Measurements from ENCODE around the gene TMEM11. TPM values are rescaled to one million over a fixed set of nuclear protein-coding genes. Genes with fewer than 3 reads are reported as not detected.
"Not testable (repeated sequence)": the region's sequence is repeated elsewhere in the genome, so short reads cannot be mapped to it uniquely, and the experiment has no call there.

Gene TMEM11
- total and polyA plus RNA-seq, 2 of the 4 experiments (the other 2 are of a cell fraction) = 19.9 to 44.7 TPM

- POLR2A ChIA-PET (ENCODE audit: unreplicated experiment) = no interaction called here
- no peak for DNase-seq
- Histone ChIP-seq H3K27me3 (ENCODE audit: control insufficient read depth, insufficient read depth, low read length) (no peaks in the 10 kb centered on the region), H3K4me1 (ENCODE audit: control insufficient read depth, insufficient read depth, low read length) (no peaks in the 10 kb centered on the region), H3K18ac (ENCODE audit: low read depth, low read length) (no peak overlapping the region), H3K4ac (ENCODE audit: low read depth, low read length) (no peak overlapping the region), H4K5ac (ENCODE audit: low read depth, low read length) (no peak overlapping the region), H3K14ac (replicated peaks; ENCODE audit: low read depth, low read length) (no peak overlapping the region), H3K56ac (ENCODE audit: extremely low read depth, insufficient read depth, low read length) (no peak overlapping the region), H2BK20ac (ENCODE audit: low read depth, low read length) (no peak overlapping the region), H3K4me2 (ENCODE audit: low read depth, low read length) (no peak overlapping the region), H3K4me3 (ENCODE audit: insufficient read depth, low read depth, low read length) (no peak overlapping the region), H3K79me1 (ENCODE audit: low read depth in 1 of 2, low read length in 2 of 2) (no peaks in the 10 kb centered on the region; a peak in 1 of 4 replicates), H2BK120ac (ENCODE audit: low read depth, low read length) (no peak overlapping the region), H3K23ac (ENCODE audit: low read depth, low read length) (no peak overlapping the region), H3K27ac (ENCODE audit: insufficient read depth, low read length) (no peak overlapping the region), H3K9me1 (ENCODE audit: insufficient read depth, low read length) (peaks cover 4% of the 10 kb centered on the region; the same call in 1 of the 2 replicates), H4K8ac (ENCODE audit: low read depth in 2 of 2, low read length in 2 of 2) (no peak overlapping the region), H4K20me1 (ENCODE audit: insufficient read depth, low read length) (no peaks in the 10 kb centered on the region), H3K9me3 (ENCODE audit: control insufficient read depth, insufficient read depth, low read length) (peaks cover 3% of the 10 kb centered on the region; the same call in 1 of the 2 replicates), H3K36me3 (ENCODE audit: control insufficient read depth, insufficient read depth, low read length) (no peaks in the 10 kb centered on the region), H2BK15ac (ENCODE audit: low read depth, low read length) (no peak overlapping the region), H2BK5ac (ENCODE audit: low read depth, low read length, poor library complexity, severe bottlenecking) (no peak overlapping the region), H2AK5ac (ENCODE audit: low read depth, low read length) (no peak overlapping the region), H2AK9ac (replicated peaks; ENCODE audit: low read depth, low read length, poor library complexity) (no peak overlapping the region), H3K9ac (ENCODE audit: low read depth, low read length) (no peak overlapping the region), H4K91ac (ENCODE audit: insufficient read depth, low read depth, low read length) (no peak overlapping the region), H2AFZ (replicated peaks; ENCODE audit: low read length, poor library complexity) (no peak overlapping the region)
- CTCF ChIA-PET = no interaction called here
- ATAC-seq (ENCODE audit: low read depth) = no peak
- no peak for TF ChIP-seq RCOR1 (IDR thresholded peaks at IDR 0.05; ENCODE audit: insufficient replicate concordance, low read length)
- 80% methylated on average over 1 of the region's 4 CpGs; no CpG with 5 or more reads in 1 of the 2 experiments for WGBS, 2 experiments (ENCODE audit: extremely low coverage in 2 of 2, insufficient read length in 1 of 2)
- dilution Hi-C loops (cut with HindIII; ENCODE audit: low sequenced_read_pairs, unreplicated experiment) = no loop called here
- no TSS peak for BruUV-seq (replicated peaks)
- in situ Hi-C loops (cut with MboI; ENCODE audit: low sequenced_read_pairs) = no loop called here
- intact Hi-C loops (cut with micrococcal nuclease) = no loop called here
Measured at GRCh38 chr17:21228111-21228510, 14.2 kb upstream of the TMEM11 start.

- H4K91ac ChIP-seq (ENCODE audit: insufficient read depth, low read depth, low read length); H3K23ac ChIP-seq (ENCODE audit: low read depth, low read length); H2AK5ac ChIP-seq (ENCODE audit: low read depth, low read length); intact Hi-C loops (cut with micrococcal nuclease); H2BK15ac ChIP-seq (ENCODE audit: low read depth, low read length); H3K27ac ChIP-seq (ENCODE audit: insufficient read depth, low read length); H4K8ac ChIP-seq (ENCODE audit: low read depth in 2 of 2, low read length in 2 of 2); POLR2A ChIA-PET (ENCODE audit: unreplicated experiment); H3K36me3 ChIP-seq (ENCODE audit: control insufficient read depth, insufficient read depth, low read length); H3K79me1 ChIP-seq (ENCODE audit: low read depth in 1 of 2, low read length in 2 of 2); H3K9me1 ChIP-seq (ENCODE audit: insufficient read depth, low read length); H3K27me3 ChIP-seq (ENCODE audit: control insufficient read depth, insufficient read depth, low read length); H2BK120ac ChIP-seq (ENCODE audit: low read depth, low read length); DNase-seq; H3K4me2 ChIP-seq (ENCODE audit: low read depth, low read length); in situ Hi-C loops (cut with MboI; ENCODE audit: low sequenced_read_pairs); H2AK9ac ChIP-seq (replicated peaks; ENCODE audit: low read depth, low read length, poor library complexity); H3K9me3 ChIP-seq (ENCODE audit: control insufficient read depth, insufficient read depth, low read length); H3K4me1 ChIP-seq (ENCODE audit: control insufficient read depth, insufficient read depth, low read length); H4K5ac ChIP-seq (ENCODE audit: low read depth, low read length); BruUV-seq (replicated peaks); CTCF ChIA-PET; H3K18ac ChIP-seq (ENCODE audit: low read depth, low read length); H2BK5ac ChIP-seq (ENCODE audit: low read depth, low read length, poor library complexity, severe bottlenecking); H3K4me3 ChIP-seq (ENCODE audit: insufficient read depth, low read depth, low read length); H3K4ac ChIP-seq (ENCODE audit: low read depth, low read length); H3K9ac ChIP-seq (ENCODE audit: low read depth, low read length); H3K56ac ChIP-seq (ENCODE audit: extremely low read depth, insufficient read depth, low read length); ATAC-seq (ENCODE audit: low read depth); H4K20me1 ChIP-seq (ENCODE audit: insufficient read depth, low read length); H3K14ac ChIP-seq (replicated peaks; ENCODE audit: low read depth, low read length); H2BK20ac ChIP-seq (ENCODE audit: low read depth, low read length); dilution Hi-C loops (cut with HindIII; ENCODE audit: low sequenced_read_pairs, unreplicated experiment): not testable (repeated sequence)
- peak overlapping the region; percentile 49 for H2AFZ ChIP-seq (replicated peaks; ENCODE audit: low read length, poor library complexity)
- 100% methylated on average over 1 of the region's 11 CpGs; no CpG with 5 or more reads in 1 of the 2 experiments for WGBS, 2 experiments (ENCODE audit: extremely low coverage in 2 of 2, insufficient read length in 1 of 2)
Measured at GRCh38 chr17:21227277-21227676, 13.3 kb upstream of the TMEM11 start.

All from IMR-90 (cell line).